AG10803 (cell line): ENCODE measurements around the gene SLC35G1.

Source experiments
- DNase-seq: peaks from one replicate; pipeline ENCODE4 v3.0.0; 2010; ENCODE audit warnings: low read depth
- H3K4me3 ChIP-seq: 2 replicates; pipeline ENCODE4 v1.5.1; 2011; ENCODE audit warnings: mild to moderate bottlenecking, low read length, control low read depth
- CTCF ChIP-seq: conservative IDR thresholded peaks from 2 replicates; pipeline ENCODE4 v1.5.1; 2011; ENCODE audit warnings: mild to moderate bottlenecking, low read length, control low read depth, inconsistent platforms

Gene SLC35G1

GRCh38 chr10:93871671-93872204 lies 22.0 kb upstream of the SLC35G1 start:
- no peak for DNase-seq
- no peak overlapping the region for H3K4me3 ChIP-seq
- TF ChIP-seq CTCF, result no peak

GRCh38 chr10:93872375-93873158 lies 21.2 kb upstream of the SLC35G1 start:
- no peak for TF ChIP-seq CTCF

GRCh38 chr10:93873420-93874115 lies 20.2 kb upstream of the SLC35G1 start:
- no peak overlapping the region for H3K4me3 ChIP-seq
- TF ChIP-seq CTCF, result no peak
- DNase-seq, result peak; percentile 56

More at GRCh38 chr10:93872375-93873158, 21.2 kb upstream of the SLC35G1 start:
- H3K4me3 ChIP-seq, result no peak overlapping the region
- no peak for DNase-seq

- TF ChIP-seq CTCF, result no peak
- no peak overlapping the region for H3K4me3 ChIP-seq
- DNase-seq, result no peak
These were observed 19.3 kb upstream of the SLC35G1 start for GRCh38 chr10:93874309-93875031.

GRCh38 chr10:93875032-93875358 lies 18.8 kb upstream of the SLC35G1 start:
- no peak for TF ChIP-seq CTCF
- DNase-seq, result no peak
- no peak overlapping the region for H3K4me3 ChIP-seq

- no peak for TF ChIP-seq CTCF
- no peak overlapping the region for H3K4me3 ChIP-seq
- peak; percentile 26 for DNase-seq
These were observed 17.4 kb upstream of the SLC35G1 start for GRCh38 chr10:93876381-93876780.
